A673 (cell line): ENCODE measurements around the gene CAD. TPM values are rescaled to one million over a fixed set of nuclear protein-coding genes. Genes with fewer than 3 reads are reported as not detected.

ENCODE experiments used
- BruUV-seq: library from RNA; stranded (reverse); fragments of 400-500 nt; replicated peaks from 2 replicates; lab custom pipeline; 2021; lab: Mats Ljungman, UMichigan
- CTCF ChIA-PET: fragments of 300-600 bp; sonication (Branson Sonifier 250); formaldehyde crosslinking; loops from one replicate; lab custom pipeline; 2022; ENCODE audit warnings: antibody characterized with exemption; lab: Charles Lee
- POLR2A ChIA-PET: fragments of 300-600 bp; sonication (Branson Sonifier 250); formaldehyde crosslinking; loops from one replicate; lab custom pipeline; 2022; ENCODE audit warnings: antibody characterized with exemption; ENCODE audit not compliant: low non-redundant PET; lab: Charles Lee
- DNase-seq: peaks from one replicate; pipeline ENCODE4 v3.0.0-alpha.2; 2015; ENCODE audit warnings: low spot score
- H3K27ac ChIP-seq: fragments of 200-600 bp; sonication (generic); 2 replicates; pipeline ENCODE4 v1.5.1; 2016; ENCODE audit warnings: mixed run types, low read depth, mild to moderate bottlenecking, mixed read lengths, antibody characterized with exemption, low read length; ENCODE audit not compliant: poor library complexity, severe bottlenecking
- H3K27me3 ChIP-seq: fragments of 200-600 bp; sonication (generic); replicated peaks from 2 replicates; pipeline ENCODE4 v1.6.1; 2017; ENCODE audit warnings: mixed run types, low read depth, mild to moderate bottlenecking, mixed read lengths, antibody characterized with exemption, low read length; ENCODE audit not compliant: insufficient read depth, poor library complexity
- H3K36me3 ChIP-seq: fragments of 200-600 bp; sonication (generic); 2 replicates; pipeline ENCODE4 v1.6.1; 2016; ENCODE audit warnings: mixed run types, mild to moderate bottlenecking, mixed read lengths, antibody characterized with exemption, low read length; ENCODE audit not compliant: insufficient read depth, poor library complexity, severe bottlenecking
- H3K4me1 ChIP-seq: fragments of 200-600 bp; sonication (generic); 2 replicates; pipeline ENCODE4 v1.6.1; 2017; ENCODE audit warnings: mixed run types, mild to moderate bottlenecking, mixed read lengths, antibody characterized with exemption, low read length; ENCODE audit not compliant: insufficient read depth, poor library complexity, severe bottlenecking
- H3K4me3 ChIP-seq: fragments of 200-600 bp; sonication (generic); 2 replicates; pipeline ENCODE4 v1.5.1; 2016; ENCODE audit warnings: low read depth, mixed run types, mild to moderate bottlenecking, mixed read lengths, low read length; ENCODE audit not compliant: poor library complexity, severe bottlenecking
- H3K9me3 ChIP-seq: fragments of 200-600 bp; sonication (generic); 2 replicates; pipeline ENCODE4 v1.6.1; 2016; ENCODE audit warnings: mixed run types, low read depth, mild to moderate bottlenecking, mixed read lengths, antibody characterized with exemption, low read length; ENCODE audit not compliant: poor library complexity, severe bottlenecking
- CTCF ChIP-seq: fragments of 300-800, 200-600 bp; sonication (generic); conservative IDR thresholded peaks from 2 replicates; pipeline ENCODE4 v1.5.1; 2017; ENCODE audit warnings: low read depth, mild to moderate bottlenecking, antibody characterized with exemption, low read length, moderate library complexity, mixed read lengths
- EZH2 ChIP-seq: fragments of 200-600 bp; sonication (generic); IDR thresholded peaks from 2 replicates; pipeline ENCODE4 v1.6.1; 2017; ENCODE audit warnings: borderline replicate concordance, low read depth, mild to moderate bottlenecking, mixed read lengths, antibody characterized with exemption, low read length; ENCODE audit not compliant: poor library complexity, severe bottlenecking
- intact Hi-C: fragments of 100-400 bp; cut with micrococcal nuclease; formaldehyde crosslinking; loops from one replicate; pipeline ENCODE4 v1.10.0; 2022; ENCODE audit not compliant: unreplicated experiment
- total RNA-seq: library from RNA; stranded (reverse); gene quantifications from 2 replicates; pipeline ENCODE4 v1.2.3, GENCODE V29; 2021

Gene CAD
- total RNA-seq, 1 experiment from 2014 or later, result 194 TPM

- H3K36me3 ChIP-seq, result peaks cover 72% of the 10 kb centered on the region
- no peaks in the 10 kb centered on the region for H3K9me3 ChIP-seq
- DNase-seq, result no peak
- H3K27me3 ChIP-seq, result no peaks in the 10 kb centered on the region
- peak overlapping the region; percentile 72 for H3K4me3 ChIP-seq
- no TSS peak for BruUV-seq
- CTCF ChIA-PET, result no interaction called here
- H3K4me1 ChIP-seq, result peaks cover 42% of the 10 kb centered on the region
- POLR2A ChIA-PET, result no interaction called here
- intact Hi-C loops, result no loop called here
- peak overlapping the region; percentile 39 for H3K27ac ChIP-seq
- no peak for TF ChIP-seq CTCF
These were observed 10.8 kb upstream of the CAD start for GRCh38 chr2:27206346-27206745.

GRCh38 chr2:27208486-27209050 lies 8.6 kb upstream of the CAD start:
- intact Hi-C loops, result no loop called here
- DNase-seq, result no peak
- no TSS peak for BruUV-seq
- ChIA-PET POLR2A (no interaction called here), CTCF (no interaction called here)
- no peak for TF ChIP-seq CTCF
- TF ChIP-seq EZH2, result no peak
- Histone ChIP-seq H3K4me3 (peak overlapping the region; percentile 72), H3K36me3 (peaks cover 50% of the 10 kb centered on the region), H3K27me3 (no peaks in the 10 kb centered on the region), H3K27ac (peak overlapping the region; percentile 98), H3K9me3 (no peaks in the 10 kb centered on the region), H3K4me1 (peaks cover 46% of the 10 kb centered on the region)

- peak; percentile 57 for DNase-seq
- intact Hi-C loops, result no loop called here
- ChIA-PET POLR2A (interaction anchor here (0.6 kb wide), 1 partner anchor 251 kb away, joined by 8 read pairs; no protein-coding TSS in a partner anchor), CTCF (interaction anchor here (0.6 kb wide), 1 partner anchor 10 kb away, joined by 3 read pairs; no protein-coding TSS in a partner anchor)
- peaks cover 58% of the 10 kb centered on the region for H3K4me1 ChIP-seq
- TSS peak; percentile 10 for BruUV-seq
- H3K4me3 ChIP-seq, result peak overlapping the region; percentile 72
- TF ChIP-seq CTCF (no peak), EZH2 (no peak)
- H3K27me3 ChIP-seq, result no peaks in the 10 kb centered on the region
- H3K9me3 ChIP-seq, result no peaks in the 10 kb centered on the region
- peaks cover 41% of the 10 kb centered on the region for H3K36me3 ChIP-seq
- H3K27ac ChIP-seq, result peak overlapping the region; percentile 98
These were observed 7.4 kb upstream of the CAD start for GRCh38 chr2:27209621-27210401.
